ENCODE data around the gene STK10.
"Not testable (repeated sequence)": the region's sequence is repeated elsewhere in the genome, so short reads cannot be mapped to it uniquely, and the experiment has no call there.

Gene STK10

DNA sequence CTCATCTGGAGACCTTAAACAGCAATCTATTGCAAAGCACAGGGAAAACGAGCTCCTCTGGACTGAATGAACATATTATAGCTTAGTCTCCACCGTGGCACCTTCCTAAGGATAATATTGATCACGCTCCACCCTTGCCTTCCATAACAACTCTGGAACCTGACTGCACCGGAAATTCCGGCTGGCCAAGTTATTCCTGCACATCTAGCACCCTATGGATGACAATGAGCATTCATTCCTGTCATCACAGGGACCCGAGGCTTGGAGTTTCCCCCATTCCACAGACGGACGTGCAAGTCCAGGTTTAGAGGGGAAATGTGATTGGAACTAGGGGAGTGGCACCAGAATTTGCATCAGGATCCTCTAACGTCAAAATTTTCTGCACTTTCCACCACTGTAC lies 27.5 kb downstream of the STK10 start:
- H3K4me3 ChIP-seq (ENCODE audit: low read length): no peak overlapping the region
- no peaks in the 10 kb centered on the region for H3K27me3 ChIP-seq (ENCODE audit: control insufficient read depth, low read length)
- no peaks in the 10 kb centered on the region for H3K9me3 ChIP-seq (ENCODE audit: control insufficient read depth, insufficient read depth, low read length)
- no peaks in the 10 kb centered on the region; the same call in 1 of the 2 replicates for H4K20me1 ChIP-seq (ENCODE audit: control insufficient read depth, insufficient read depth, low read depth, low read length)
- H3K36me3 ChIP-seq (ENCODE audit: control insufficient read depth, low read length): peaks cover 10% of the 10 kb centered on the region
- H3K27ac ChIP-seq (ENCODE audit: low read depth, low read length): no peak overlapping the region
- H3K9me2 ChIP-seq (replicated peaks; ENCODE audit: control insufficient read depth, low read length): no peaks in the 10 kb centered on the region
- H3K79me2 ChIP-seq (ENCODE audit: control insufficient read depth, low read length): peaks cover 23% of the 10 kb centered on the region
- peaks cover 23% of the 10 kb centered on the region for H3K4me1 ChIP-seq (ENCODE audit: control insufficient read depth, low read length)
- H3K4me2 ChIP-seq (ENCODE audit: low read length): no peak overlapping the region
- TF ChIP-seq CTCF (IDR thresholded peaks at IDR 0.05; ENCODE audit: low read depth, low read length, poor library complexity, severe bottlenecking) (no peak), EZH2phosphoT487 (IDR thresholded peaks at IDR 0.05; ENCODE audit: borderline replicate concordance, low read length) (no peak)
- H3F3A ChIP-seq (ENCODE audit: control insufficient read depth, insufficient read depth): no peaks in the 10 kb centered on the region

- peaks cover 23% of the 10 kb centered on the region for H3K79me2 ChIP-seq (ENCODE audit: control insufficient read depth, low read length)
- no peak overlapping the region for H3K4me2 ChIP-seq (ENCODE audit: low read length)
Measured at GRCh38 chr5:172159016-172159415, 29.0 kb downstream of the STK10 start.

DNA sequence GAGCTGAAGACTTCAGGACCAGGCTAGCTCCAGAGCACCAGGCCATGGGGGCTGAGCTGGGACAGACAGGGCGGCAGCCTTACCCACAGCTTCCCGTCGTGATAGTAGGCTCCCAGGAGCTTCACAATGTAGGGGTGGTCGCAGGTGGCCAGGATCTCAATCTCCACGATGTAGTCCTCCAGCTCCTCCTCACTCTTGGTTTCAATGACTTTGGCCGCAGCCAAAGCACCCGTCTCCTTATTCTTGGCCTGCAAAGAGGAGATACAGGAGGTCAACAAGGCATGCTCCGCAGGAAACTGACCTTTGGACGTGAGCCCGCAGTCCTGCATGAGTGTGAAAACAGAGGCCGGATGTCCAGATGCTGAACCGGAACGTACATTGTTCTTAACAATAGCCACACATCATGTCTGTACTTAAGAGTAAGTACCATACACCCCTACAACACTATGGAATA lies 31.5 kb downstream of the STK10 start:
- Histone ChIP-seq H3K4me3 (ENCODE audit: low read length) (no peak overlapping the region), H4K20me1 (ENCODE audit: control insufficient read depth, insufficient read depth, low read depth, low read length) (no peaks in the 10 kb centered on the region), H3K27me3 (ENCODE audit: control insufficient read depth, low read length) (no peaks in the 10 kb centered on the region), H3K4me2 (ENCODE audit: low read length) (no peak overlapping the region), H3F3A (ENCODE audit: control insufficient read depth, insufficient read depth) (no peaks in the 10 kb centered on the region), H3K9me2 (replicated peaks; ENCODE audit: control insufficient read depth, low read length) (no peaks in the 10 kb centered on the region), H3K79me2 (ENCODE audit: control insufficient read depth, low read length) (peaks cover 13% of the 10 kb centered on the region), H3K9me3 (ENCODE audit: control insufficient read depth, insufficient read depth, low read length) (no peaks in the 10 kb centered on the region), H3K36me3 (ENCODE audit: control insufficient read depth, low read length) (peaks cover 34% of the 10 kb centered on the region), H3K4me1 (ENCODE audit: control insufficient read depth, low read length) (peaks cover 23% of the 10 kb centered on the region), H3K27ac (ENCODE audit: low read depth, low read length) (no peak overlapping the region)
- no peak for TF ChIP-seq CTCF (IDR thresholded peaks at IDR 0.05; ENCODE audit: low read depth, low read length, poor library complexity, severe bottlenecking)
- TF ChIP-seq EZH2phosphoT487 (IDR thresholded peaks at IDR 0.05; ENCODE audit: borderline replicate concordance, low read length): no peak

More at GRCh38 chr5:172159016-172159415, 29.0 kb downstream of the STK10 start:
- no peaks in the 10 kb centered on the region for H3K27me3 ChIP-seq (ENCODE audit: control insufficient read depth, low read length)
- H3K9me2 ChIP-seq (replicated peaks; ENCODE audit: control insufficient read depth, low read length): no peaks in the 10 kb centered on the region
- H3F3A ChIP-seq (ENCODE audit: control insufficient read depth, insufficient read depth): no peaks in the 10 kb centered on the region
- no peak overlapping the region for H3K4me3 ChIP-seq (ENCODE audit: low read length)
- TF ChIP-seq EZH2phosphoT487 (IDR thresholded peaks at IDR 0.05; ENCODE audit: borderline replicate concordance, low read length) (no peak), CTCF (IDR thresholded peaks at IDR 0.05; ENCODE audit: low read depth, low read length, poor library complexity, severe bottlenecking) (no peak)
- no peaks in the 10 kb centered on the region for H3K9me3 ChIP-seq (ENCODE audit: control insufficient read depth, insufficient read depth, low read length)
- H4K20me1 ChIP-seq (ENCODE audit: control insufficient read depth, insufficient read depth, low read depth, low read length): no peaks in the 10 kb centered on the region; the same call in 1 of the 2 replicates
- no peak overlapping the region for H3K27ac ChIP-seq (ENCODE audit: low read depth, low read length)
- peaks cover 18% of the 10 kb centered on the region for H3K36me3 ChIP-seq (ENCODE audit: control insufficient read depth, low read length)
- H3K4me1 ChIP-seq (ENCODE audit: control insufficient read depth, low read length): peaks cover 23% of the 10 kb centered on the region

GRCh38 chr5:172155101-172155500 lies 32.9 kb downstream of the STK10 start:
- not testable (repeated sequence) for H3K4me2 ChIP-seq (ENCODE audit: low read length)

More at GRCh38 chr5:172155101-172155500, 32.9 kb downstream of the STK10 start:
- not testable (repeated sequence) for H3K9me3 ChIP-seq (ENCODE audit: control insufficient read depth, insufficient read depth, low read length); H3F3A ChIP-seq (ENCODE audit: control insufficient read depth, insufficient read depth); H3K4me3 ChIP-seq (ENCODE audit: low read length); H3K79me2 ChIP-seq (ENCODE audit: control insufficient read depth, low read length); H3K27ac ChIP-seq (ENCODE audit: low read depth, low read length); H3K27me3 ChIP-seq (ENCODE audit: control insufficient read depth, low read length); H3K9me2 ChIP-seq (replicated peaks; ENCODE audit: control insufficient read depth, low read length); H4K20me1 ChIP-seq (ENCODE audit: control insufficient read depth, insufficient read depth, low read depth, low read length)
- peaks cover 17% of the 10 kb centered on the region for H3K4me1 ChIP-seq (ENCODE audit: control insufficient read depth, low read length)
- H3K36me3 ChIP-seq (ENCODE audit: control insufficient read depth, low read length): peaks cover 34% of the 10 kb centered on the region

Data from DOHH2 (cell line).